HTERT RPE-1 (cell line): ENCODE data around the gene ARRB1.
"Not testable (repeated sequence)": the region's sequence is repeated elsewhere in the genome, so short reads cannot be mapped to it uniquely, and the experiment has no call there.

Experiments
- in situ Hi-C: fragments of 300-500 bp; cut with MboI; formaldehyde crosslinking; loops from 4 replicates; pipeline ENCODE4 v1.14.3; 2020; ENCODE audit warnings: low sequenced_read_pairs

ARRB1 gene

DNA sequence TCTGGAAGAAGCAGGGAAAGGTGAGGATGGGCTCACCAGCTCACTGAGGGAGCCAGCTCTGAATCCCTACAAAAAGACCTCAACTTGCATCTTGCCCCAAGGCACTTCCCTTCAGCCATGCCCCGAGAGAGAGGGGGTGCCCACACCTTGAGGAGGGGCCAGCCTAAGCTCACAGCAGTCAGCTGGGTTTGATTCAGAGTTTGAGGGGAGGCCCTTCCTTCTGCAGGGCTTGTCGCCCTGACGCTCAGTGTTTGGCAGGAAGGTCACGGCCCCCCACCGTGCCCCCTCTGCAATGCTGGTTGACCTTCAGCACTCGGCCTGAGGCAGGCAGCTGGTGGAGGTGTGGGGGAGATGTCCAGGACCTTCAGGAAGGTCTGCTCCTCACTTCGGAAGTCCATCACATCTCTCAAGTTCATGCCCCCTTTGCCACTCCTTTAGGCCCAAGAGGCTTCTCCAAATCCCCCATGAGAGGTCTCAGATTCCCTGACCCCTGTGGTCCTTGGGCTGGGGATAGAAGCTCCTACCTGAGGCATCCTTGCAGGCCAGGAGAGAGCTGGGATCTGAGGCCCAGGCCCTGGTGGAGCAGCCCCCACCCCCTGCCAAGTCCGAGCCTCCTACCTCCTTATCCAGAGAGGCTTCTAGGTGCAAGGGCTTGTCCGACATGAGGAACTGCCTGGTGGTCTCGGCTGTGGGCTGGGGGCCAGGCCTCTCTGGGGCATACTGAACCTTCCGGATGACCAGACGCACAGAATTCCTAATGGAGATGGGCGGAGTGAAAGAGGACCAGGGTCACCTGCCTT, 73.3 kb downstream of the ARRB1 start:
- in situ Hi-C loops: no loop called here

DNA sequence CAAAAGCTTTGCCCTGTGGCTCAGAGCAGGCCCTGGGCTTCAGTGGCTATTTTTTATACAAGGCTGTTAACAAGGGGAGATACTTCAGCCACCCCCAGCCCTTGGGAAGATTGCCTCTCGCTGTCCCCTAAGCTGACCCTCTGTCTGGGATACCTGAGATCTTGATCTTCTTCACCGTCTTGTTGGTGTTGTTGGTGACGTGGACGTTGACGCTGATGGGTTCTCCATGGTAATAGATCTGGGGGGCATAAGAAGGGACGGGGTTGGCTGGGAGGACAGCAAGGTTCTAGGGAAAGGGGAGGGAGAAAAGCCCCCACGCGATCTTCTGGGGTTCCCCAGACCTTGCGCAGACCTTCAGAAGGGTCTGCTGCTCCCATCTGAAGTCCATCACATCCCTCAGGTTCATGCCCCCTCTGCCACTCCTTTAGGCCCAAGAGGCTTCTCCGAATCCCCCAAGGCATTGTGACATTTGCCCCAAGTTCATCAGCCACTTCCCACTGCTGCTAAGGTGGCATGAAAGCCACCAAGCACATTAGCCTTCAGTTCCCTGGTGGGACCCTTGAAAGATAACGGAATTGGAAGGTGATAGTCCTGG, 74.2 kb downstream of the ARRB1 start:
- in situ Hi-C loops: no loop called here

DNA sequence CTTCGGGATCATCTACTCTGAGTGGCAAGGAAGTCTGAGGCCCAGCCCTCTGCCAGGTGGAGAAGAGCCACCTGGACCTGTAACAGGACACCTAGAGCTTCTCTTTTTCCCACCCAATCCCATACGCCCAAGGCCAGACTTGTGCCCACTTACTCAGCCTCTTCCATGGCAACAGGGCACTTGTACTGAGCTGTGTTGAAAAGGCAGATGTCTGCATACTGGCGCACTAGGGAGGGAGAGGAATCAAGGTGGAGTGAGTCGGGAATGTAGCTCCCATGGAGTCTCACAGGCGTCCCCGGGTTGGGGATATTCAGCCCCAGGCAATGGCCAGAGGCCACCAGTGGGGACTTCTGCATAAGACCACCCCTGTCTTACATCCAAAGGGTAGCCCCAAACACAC, 74.8 kb downstream of the ARRB1 start:
- in situ Hi-C loops: no loop called here

DNA sequence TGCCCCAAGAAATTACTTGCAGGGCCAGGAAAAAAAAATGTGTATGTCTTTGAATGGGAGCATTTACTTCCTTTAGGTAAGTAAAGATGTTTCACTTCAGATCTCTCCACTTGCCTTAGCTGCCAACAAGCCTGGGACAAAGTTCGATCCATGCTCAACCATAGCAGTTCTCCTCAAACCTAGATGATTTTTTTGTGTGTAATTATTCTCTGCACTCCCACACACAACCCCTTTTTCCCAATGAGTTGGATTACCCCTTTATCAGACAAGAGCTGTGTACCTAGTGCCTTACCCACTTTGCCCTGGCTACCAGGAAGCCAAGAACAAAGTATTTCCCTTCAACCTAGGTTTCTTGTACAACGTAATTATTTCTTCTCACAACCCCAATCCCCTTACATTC, 75.3 kb downstream of the ARRB1 start:
- in situ Hi-C loops: no loop called here

DNA sequence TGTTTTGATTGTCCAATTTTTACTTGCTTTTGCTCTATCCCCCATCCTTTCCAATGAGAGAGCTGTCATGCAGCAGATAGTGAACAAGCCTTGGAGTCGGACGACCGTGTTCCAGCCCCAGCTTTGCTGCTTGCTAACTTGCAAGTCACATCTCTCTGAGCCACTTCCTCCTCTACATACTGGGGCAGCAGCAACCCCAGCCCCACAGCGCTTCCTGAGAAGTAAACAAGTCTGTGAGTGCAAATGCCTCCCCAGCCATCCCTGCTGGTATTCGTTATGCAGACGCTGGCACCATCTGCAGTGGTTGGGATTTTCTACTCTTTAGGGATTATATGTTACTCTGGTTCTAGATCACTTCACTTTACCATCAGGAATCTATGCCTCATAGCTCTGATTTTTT, 75.9 kb downstream of the ARRB1 start:
- in situ Hi-C loops: no loop called here

DNA sequence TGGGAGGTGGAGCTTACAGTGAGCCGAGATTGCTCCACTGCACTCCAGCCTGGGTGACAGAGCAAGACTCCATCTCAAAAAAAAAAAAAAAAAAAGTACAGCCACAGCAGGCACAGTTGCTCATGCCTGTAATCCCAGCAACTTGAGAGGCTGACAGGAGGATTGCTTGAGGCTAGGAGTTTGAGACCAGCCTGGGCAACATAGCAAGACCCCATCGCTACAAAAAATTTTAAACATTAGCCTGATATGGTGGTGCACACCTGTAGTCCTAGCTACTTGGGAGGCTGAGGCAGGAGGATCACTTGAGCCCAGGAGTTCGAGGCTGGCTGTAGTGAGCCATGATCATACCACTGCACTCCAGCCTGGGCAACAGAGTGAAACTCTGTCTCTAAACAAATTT, 76.7 kb downstream of the ARRB1 start:
- in situ Hi-C loops: not testable (repeated sequence)

DNA sequence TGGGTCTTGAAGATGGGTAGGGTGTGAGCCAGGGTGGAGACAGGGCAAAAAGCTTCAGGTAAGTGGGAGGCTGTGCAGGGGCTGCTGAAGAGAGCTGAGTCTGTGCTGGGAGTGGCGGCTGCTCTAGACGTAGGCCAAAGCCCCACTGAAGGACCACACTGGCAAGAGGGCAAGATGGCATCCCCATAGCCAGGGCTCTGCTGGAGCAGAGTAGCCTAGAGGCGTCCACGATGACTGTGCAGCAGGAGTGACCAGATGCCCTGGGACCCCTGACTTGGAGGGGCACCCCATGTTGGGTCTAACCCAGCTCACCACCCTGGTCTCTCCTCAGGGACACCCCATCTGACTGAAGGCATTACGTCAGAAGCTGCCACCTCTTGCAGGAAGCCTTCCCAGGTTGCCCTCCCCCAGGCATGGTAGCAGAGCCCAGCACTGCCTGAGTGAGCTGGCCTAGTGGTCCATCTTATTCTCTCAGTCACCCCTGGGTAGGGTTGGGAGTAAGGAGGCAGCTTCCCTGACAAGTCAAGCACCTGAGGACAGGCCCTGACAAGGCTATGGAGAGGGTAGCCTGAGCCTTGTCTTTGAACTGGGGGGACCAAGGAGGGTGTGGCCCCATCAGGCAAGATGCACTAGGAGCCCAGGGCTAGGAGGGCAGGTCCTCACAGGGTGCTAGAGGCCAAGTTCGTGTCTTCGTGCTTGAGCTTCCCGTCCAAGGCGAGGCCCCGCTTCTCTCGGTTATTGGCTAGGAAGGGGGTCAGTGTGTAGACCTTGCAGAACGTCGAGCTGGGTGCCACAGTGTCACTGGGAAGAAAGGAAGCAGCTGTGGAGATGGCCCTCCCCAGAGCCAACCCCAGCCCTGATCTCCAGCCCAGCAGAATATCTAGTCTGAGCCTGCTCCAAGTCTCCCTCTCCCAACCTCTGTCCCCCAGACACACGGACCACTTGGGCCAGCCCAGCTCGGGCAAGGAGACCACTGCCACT, 77.8 kb downstream of the ARRB1 start:
- in situ Hi-C loops: no loop called here

DNA sequence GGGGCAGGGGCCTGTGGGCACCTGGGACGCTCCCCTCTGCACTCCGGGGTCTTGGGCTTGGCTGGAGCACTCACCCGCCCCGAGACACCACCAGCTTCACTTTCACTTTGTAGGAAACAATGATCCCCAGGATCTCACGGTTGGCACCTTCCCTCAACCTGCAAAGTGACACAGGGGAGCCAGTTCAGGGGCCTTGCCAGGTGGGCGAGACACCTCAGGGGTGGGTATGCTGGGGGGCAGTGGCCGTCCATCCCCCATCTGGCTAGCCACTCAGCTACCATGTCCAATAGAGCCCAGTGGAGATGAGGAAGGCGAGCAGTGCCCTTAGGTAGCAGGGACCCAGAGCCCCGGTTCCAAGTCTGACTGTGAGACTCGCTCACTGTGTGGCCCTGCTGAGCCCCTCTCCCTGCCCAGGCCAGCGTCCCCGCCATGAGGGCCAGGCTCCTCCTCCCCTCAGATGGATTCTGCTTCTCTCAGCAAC, 78.6 kb downstream of the ARRB1 start:
- in situ Hi-C loops: no loop called here

DNA sequence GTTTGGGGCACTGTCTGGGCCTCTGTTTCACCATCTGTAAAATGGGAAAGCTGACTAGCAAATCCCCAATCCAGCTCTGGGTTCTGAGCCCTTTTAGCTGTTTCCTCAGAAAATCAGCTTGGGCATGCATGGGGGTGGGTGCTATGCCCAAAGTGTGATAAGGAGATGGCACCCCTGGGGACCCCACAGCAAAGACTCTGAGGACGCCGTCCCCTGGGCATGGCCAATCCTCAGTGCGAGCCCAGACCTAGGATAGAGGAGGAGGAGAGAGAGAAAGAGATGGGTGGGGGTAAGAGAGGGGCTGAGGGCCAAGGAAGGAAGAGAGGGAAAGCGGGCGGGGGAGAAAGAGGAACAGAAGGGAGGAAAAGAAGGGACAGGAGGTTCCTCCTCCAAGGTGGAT, 79.1 kb downstream of the ARRB1 start:
- in situ Hi-C loops: no loop called here

DNA sequence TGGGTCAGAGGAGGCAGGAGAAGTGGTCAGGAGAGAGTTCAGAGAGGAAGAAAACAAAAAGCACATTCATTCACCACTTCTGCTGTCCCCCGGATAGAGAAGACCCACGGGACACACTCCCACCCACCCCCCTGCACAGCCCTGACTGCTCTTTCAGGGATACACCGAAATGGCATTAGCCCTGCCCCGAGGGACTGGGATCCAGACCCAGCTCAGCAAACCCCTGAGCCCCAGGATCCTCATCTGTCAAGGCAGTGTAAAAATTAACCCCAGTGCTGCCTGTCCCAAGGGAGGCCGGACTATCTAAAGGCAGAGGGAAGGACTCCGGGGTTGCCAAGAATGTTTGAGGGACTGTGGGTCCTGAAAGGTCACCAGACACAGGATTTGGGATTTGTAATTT, 79.7 kb downstream of the ARRB1 start:
- in situ Hi-C loops: no loop called here

DNA sequence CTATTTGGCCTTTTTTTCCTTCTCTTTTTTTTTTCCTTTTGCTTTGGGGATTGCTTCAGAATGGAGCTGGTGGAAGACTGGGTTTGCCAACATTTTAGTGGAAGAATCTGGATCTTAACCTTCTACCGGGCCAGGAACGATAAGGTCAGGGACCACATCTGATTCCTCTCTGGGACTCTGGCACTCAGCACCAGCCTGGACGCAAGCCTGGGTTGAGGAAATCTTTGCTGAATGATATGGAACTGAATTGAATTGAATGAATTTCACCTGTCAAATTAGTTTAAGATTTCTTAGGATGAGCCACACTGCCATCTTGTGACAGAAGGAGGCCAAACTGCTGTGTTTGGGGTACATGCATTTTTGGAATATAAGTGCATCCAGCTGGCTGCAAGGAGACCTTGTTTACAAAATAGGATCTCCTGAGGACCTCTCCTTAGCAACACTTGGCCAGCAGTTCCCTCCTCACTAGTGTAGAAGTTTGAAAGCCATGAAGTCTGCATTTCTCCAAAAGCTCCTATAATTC, 80.5 kb downstream of the ARRB1 start:
- in situ Hi-C loops: no loop called here

DNA sequence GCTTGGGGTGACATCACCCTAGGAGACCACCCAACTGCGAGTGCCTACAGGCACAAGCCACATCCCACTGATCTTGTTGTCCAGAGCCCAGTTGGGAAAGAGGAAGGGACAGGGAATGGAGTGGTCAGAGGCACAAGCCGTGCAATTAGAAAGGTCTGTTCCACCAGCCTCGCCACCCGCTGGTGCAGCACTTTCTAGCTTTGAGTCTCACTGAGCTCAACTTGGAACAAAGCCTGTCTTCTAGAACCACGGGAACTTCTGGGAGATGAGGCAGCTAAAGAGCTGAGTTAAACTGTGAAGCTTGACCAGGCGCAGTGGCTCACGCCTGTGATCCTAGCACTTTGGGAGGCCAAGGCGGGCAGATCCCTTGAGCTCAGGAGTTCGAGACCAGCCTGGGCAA, 81.6 kb downstream of the ARRB1 start:
- in situ Hi-C loops: no loop called here

DNA sequence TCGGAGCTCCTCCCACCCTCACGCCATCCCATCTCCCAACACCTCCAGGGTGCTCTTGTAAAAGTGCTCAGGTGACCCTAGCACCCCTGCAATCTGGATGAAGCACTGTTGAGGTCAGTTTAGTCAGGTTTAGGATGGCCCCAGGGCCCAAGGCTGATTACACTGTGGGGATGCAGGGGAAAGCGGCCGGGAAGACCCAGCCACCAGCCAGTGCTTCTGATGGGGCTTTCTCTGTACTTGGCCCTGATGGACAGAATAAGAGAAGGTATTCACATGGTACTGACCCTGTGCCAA, 82.1 kb downstream of the ARRB1 start:
- in situ Hi-C loops: no loop called here

DNA sequence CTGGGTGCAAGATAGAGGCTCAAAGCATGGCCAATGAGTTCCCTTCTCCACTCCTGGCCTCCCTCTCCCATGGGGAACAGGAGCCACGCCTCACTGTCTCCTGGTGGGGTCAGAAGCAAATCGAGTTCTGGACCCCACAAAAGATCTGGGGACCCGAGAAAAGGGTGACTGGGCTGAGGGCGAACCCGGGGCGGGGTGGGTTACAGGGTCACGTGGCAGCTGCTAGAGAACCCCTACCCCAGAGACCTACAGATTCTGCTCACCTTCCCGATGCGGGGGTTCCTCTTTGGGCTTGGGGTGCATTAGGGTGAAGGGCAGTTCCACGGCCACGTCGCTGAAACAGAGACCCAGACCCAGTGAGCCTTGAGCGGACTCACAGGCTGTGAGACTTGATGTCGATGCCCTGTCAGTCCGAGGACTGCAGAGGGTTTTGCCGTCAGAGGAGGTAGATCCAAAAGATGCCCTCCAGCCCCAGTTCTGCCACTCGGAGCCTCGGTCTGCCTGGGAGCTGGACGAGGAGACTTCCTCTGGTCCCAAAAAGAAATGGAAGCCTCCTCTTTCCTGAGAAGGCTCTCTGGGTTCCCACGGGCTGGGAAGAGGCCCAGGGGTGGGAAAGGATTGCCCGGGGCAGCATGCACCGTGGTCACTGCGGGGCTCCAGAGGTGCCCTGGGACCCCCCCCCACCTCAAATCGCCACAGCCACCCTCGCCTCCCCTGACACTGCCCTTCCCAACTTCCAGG, 82.7 kb downstream of the ARRB1 start:
- in situ Hi-C loops: no loop called here

DNA sequence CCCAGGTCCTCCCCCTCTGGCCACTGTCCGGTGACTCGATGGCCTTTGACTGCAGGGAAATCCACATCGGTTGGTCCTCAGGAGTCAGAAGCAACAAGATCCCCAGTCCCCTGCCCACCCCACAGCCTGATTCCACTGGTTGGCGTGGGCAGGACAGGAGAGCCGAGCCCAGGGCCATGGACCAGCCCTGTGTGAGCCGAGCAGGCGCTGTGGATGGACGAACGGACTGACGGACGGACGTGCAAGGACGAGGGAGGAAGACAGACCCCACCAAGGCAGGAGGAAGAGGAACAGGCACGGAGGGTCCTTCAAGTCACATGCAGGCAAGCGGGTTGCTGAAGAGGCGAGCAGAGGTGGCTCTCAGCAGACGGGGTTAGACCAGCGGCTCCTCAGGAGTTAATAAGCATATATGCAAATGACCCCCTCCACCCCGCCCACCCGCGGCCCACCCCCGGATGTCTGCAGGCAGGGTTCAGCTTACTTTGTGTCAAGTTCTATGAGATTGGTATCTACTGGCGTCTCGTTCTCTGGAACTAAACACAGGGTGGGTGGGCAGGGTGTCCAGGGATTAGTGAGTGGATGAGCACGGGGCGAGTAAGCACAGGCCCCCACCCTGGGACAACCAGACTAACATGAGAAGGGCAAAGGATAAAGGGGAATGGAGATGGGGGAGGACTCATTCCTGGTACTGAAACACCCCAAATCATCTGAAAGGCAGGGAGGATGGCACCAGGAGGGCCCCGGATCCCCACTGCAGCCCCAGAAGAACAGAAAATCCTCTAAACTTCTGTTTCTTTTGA, 84.1 kb downstream of the ARRB1 start:
- in situ Hi-C loops: no loop called here

DNA sequence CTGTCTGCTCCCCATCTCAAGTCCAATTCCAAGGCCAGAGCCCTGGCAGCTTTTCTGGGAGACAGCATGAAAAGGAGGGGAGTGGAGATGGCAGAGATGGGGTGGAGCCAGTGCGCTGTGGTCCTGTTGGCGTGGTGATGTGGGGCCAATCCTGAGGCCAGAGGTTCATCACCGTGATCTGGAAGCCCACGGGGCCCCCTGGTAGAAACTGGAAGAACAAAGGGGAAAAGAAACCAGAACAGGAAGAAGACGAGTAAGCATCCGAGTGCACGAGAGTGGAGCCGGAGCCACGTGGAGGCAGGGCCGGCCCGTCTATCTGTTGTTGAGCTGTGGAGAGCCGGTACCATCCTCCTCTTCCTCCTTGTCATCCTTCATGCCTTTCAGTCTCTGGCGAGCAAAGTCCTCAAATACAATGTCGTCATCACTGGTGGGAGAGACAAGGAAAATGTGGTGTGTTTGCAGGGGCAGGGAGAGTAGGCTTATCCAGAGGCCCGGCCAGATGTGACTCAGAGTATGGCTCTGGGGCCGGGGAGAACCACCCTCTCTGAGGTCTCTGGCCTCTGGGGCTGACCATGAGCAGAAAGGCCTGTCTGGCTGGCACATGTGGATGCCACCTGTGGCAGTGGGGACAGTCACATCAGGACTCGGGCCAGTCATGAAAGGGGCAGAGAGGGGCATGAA, 85.5 kb downstream of the ARRB1 start:
- in situ Hi-C loops: no loop called here

DNA sequence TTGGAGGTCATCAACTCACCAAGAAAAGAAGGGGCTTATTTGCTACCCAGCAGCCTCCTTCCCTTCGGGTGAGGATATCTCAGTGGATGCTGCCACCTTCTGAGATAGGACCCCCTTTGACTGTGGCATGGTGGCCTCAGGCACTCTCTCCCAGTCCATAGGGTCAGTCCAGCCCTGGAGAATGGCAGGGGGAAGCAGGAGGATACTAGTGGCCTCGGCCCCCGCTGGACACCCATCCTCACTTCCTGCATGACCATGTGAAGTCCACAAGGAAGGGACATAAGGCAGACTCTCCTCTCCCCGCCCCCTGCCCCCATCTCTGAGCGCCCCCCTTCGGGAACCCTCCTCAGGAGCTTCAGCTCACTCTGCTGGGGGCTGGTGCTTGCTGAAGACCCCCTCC, 86.5 kb downstream of the ARRB1 start:
- in situ Hi-C loops: no loop called here

DNA sequence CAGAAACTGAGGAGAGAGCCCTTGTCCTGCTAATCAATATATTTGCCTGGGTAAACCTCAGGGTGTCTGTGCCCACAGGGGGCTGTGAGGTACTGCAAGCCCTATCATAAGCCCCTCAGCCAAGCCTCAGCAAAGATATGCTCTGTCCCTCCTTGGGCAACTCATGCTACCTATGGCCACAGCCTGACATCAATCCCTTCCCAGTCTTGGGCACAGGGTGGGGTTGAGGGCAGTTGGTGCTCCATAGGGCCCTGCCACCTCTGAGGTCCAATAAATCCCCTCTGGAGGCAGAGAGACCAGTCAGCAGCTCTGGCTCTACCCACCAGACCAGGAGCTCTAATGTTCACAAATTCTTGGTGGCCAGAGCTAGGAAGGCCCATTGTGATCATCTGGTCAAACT, 87.1 kb downstream of the ARRB1 start:
- in situ Hi-C loops: no loop called here

DNA sequence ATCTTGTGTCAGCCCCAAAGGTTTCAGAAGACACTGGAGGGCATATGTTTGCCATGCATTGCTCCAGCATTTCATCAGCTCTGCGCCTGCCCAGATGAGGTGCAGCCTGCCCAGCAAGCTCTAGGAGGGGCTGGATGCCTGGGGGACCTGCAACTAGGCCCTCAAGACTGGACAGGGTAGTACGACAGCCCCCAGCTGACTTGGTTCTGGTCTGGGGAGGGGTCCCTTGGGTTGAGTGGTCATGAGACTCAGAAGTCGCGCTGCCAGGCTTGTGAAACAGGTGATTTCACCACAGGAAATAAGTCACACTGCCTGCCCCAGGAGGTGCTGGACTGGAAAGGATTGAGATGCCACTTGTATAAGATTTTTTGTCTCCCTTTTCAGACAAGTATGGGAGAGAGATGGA, 87.5 kb downstream of the ARRB1 start:
- in situ Hi-C loops: no loop called here
